CD1c-positive myeloid dendritic cell (primary cell): ENCODE measurements around the gene ABCB6.
"Not testable (repeated sequence)": the region's sequence is repeated elsewhere in the genome, so short reads cannot be mapped to it uniquely, and the experiment has no call there.

ENCODE experiments used
- DNase-seq: peaks from one replicate; pipeline ENCODE4 v3.0.0-alpha.2; 2016; ENCODE audit errors: extremely low spot score

ABCB6 gene

DNA sequence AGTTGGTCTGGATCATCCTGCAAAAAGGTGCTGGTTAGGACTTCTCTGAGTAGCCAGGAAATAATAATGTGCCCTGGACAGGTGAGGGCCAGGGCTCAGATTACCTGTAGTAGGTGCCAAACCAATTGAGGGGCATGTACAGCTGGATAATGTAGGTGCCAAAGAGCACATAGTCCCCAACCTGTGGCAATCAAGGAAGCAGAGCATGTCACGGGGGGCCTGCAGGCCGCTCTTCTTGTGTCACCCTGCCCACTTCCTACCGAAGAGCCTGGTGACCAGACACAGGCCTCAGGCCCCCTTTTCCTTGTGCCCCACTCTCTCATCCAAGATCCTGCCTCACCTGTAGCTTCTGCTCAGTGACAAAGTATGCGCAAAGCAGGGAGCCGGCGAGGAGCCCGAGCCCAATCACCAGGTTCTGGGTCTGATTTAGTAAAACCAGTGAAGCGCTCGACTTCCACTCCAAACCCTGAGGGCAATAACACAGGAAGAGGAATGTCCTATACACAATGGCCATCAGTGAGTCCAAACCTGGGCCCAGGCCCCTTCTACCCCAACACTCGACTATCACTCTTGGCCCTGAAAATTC is 5.2 kb downstream of the ABCB6 start:
- DNase-seq = no peak

- no peak for DNase-seq
Measured at GRCh38 chr2:219213026-219213415, 5.7 kb downstream of the ABCB6 start.

- no peak for DNase-seq
Measured at GRCh38 chr2:219210886-219211362, 7.8 kb downstream of the ABCB6 start.

DNA sequence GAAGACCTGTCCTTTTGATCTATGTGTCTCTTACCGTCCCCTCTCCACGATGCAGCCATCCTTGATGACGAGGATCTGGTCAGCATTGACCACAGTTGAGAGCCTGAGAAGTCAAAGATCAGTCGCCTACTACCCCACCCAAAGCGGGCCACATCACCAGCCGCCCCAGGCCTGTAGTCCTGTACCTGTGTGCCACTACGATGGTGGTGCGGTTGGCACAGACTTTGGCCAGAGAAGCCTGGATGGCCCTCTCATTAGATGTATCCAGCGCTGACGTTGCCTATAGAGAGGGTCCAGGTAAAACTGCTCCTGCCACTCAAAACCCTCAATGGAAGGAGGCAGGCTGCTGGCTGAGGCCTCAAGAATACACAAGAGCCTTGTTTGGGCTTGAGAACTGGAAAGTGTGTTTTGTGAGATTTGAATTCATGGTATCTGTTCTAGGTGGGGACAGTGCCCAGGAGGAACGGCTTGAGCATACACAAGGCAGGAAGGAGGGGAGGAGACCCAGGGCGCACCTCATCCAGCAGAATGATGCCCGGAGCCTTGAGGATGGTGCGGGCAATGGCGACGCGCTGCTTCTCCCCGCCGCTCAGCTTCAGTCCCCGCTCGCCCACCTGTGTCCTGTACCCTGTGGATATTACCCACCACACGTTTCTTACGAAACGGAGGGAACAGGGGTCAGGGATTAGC is 8.4 kb downstream of the ABCB6 start:
- no peak for DNase-seq

GRCh38 chr2:219209236-219210195 is 9.2 kb downstream of the ABCB6 start:
- DNase-seq = no peak

DNA sequence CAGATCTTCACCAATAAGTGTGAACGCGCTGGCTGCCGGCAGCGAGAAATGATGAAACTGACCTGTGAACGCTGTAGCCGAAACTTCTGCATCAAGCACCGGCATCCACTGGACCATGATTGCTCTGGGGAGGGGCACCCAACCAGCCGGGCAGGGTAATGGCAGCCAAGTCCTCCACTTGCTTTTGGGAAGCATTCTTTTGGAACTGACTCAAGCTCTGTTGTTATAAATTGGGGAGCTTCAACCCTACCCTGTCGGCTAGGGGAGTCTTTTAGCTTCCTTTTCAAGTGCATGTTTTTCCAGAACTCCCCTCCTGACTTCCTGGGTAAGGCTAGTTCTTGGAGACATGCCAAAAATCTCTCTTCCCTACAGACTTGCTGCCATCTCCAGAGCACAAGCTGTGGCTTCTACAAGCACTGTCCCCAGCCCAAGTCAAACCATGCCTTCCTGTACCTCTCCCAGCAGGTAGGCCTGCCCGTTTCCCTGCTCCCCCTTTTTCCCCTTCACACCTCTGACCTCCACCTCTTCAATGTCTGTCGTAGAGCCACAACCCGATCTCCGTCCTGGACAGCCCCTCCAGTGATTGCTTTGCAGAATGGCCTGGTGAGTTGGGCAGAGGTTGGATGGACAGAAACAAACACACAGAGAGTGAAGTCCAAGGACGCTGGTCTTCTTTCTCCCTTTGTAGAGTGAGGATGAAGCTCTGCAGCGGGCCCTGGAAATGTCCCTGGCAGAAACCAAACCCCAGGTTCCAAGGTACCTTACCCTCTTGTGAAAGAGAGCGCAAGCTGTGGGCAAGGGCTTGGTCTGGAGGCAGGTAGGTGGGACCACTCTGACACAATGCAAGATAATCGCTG is 10.6 kb downstream of the ABCB6 start:
- DNase-seq = no peak

DNA sequence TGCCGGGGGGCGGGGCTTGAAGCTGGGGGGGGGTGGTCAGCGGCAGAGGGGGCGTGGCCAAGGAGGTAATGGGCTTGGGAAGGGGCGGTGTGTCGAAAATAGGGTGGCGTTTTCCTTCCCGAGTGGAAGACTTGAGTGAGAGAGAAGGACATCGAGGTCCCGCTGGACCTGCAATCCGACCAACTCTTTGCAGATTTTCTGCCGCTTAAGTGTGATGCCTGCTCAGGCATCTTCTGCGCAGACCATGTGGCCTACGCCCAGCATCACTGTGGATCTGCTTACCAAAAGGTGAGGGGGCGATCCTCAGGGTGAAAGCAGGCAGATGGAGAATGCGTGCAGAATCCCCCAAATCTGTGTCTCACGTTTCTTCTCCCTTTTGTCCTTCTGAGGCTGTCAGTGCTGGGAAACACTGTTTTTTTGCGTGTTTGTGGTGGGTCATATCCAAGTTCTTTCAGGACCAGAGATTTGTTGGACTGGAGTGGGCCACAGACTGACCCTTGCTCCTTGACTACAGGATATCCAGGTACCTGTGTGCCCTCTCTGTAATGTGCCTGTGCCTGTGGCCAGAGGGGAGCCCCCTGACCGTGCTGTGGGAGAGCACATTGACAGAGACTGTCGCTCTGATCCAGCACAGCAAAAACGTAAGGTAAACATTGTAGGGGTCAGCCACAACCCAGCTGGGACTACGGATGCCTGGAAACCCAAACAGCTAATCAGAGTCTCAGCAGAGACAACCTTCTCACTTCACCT is 11.4 kb downstream of the ABCB6 start:
- DNase-seq = no peak

DNA sequence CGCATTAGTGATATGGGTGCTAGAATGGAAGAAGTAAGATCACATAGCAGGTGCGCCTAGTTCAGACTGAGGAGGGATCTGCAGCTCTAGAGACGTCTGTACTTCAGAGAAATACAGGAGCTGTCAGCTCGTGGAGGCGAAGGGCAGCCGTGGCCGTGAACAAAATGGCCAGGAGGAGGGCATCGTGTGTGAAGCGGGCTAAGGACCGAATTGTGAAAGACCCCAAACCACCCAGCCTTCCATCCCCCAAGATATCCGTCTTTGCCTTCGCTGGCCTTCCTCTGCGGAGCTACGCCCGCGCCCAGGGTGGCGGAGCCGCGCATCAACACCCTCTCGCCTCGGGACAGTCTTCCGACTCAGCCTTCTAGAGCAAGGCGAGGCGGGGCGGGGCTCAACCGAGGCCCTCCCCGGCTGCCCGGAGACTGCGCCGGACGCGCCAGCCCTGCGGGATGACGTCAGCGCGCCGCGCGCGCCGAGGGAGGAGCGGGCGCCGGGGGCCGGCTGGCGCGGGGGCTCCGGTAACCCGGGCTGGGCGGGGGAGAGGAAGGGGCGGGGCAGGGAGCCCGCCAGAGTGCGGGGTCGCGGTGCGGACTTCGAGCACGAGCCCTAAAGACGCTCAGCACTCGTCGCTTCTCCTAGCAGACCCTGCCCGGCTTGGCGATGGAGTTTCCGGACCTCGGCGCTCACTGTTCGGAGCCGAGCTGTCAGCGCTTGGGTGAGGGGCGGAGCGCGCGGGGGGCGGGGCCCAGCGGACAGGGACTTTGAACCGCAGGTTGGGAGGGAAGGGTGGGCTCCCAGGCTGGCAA is 12.2 kb downstream of the ABCB6 start, which contains the start of gene ZFAND2B:
Gene ZFAND2B (plus strand): TSS at position 455 of the 806 bp plus-strand sequence. CDS start 206 bp downstream, at position 661.
- peak; percentile 98 for DNase-seq

GRCh38 chr2:219205981-219206327 is 12.8 kb downstream of the ABCB6 start:
- DNase-seq = no peak

- DNase-seq = no peak
Measured at GRCh38 chr2:219205165-219205538, 13.6 kb downstream of the ABCB6 start.

- no peak for DNase-seq
Measured at GRCh38 chr2:219204425-219205164, 14.2 kb downstream of the ABCB6 start.

- DNase-seq = not testable (repeated sequence)
Measured at GRCh38 chr2:219201331-219201730, 17.4 kb downstream of the ABCB6 start.

DNA sequence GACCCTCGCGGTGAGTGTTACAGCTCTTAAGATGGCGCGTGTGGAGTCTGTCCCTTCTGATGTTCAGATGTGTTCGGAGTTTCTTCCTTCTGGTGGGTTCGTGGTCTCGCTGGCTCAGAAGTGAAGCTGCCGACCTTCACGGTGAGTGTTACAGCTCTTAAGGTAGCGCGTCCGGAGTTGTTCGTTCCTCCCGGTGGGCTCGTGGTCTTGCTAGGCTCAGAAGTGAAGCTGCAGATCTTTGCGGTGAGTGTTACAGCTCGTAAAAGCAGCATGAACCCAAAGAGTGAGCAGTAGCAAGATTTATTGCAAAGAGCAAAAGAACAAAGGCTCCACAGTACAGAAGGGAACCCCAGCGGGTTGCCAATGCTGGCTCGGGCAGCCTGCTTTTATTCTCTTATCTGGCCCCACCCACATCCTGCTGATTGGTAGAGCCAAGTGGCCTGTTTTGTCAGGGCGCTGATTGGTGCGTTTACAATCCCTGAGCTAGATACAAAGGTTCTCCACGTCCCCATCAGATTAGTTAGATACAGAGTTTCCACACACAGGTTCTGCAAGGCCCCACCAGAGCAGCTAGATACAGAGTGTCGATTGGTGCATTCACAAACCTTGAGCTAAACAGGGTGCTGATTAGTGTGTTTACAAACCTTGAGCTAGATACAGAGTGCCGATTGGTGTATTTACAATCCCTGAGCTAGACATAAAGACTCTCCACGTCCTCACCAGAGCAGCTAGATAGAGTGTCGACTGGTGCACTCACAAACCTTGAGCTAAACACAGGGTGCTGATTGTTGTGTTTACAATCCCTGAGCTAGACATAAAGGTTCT is 18.0 kb downstream of the ABCB6 start:
- not testable (repeated sequence) for DNase-seq

DNA sequence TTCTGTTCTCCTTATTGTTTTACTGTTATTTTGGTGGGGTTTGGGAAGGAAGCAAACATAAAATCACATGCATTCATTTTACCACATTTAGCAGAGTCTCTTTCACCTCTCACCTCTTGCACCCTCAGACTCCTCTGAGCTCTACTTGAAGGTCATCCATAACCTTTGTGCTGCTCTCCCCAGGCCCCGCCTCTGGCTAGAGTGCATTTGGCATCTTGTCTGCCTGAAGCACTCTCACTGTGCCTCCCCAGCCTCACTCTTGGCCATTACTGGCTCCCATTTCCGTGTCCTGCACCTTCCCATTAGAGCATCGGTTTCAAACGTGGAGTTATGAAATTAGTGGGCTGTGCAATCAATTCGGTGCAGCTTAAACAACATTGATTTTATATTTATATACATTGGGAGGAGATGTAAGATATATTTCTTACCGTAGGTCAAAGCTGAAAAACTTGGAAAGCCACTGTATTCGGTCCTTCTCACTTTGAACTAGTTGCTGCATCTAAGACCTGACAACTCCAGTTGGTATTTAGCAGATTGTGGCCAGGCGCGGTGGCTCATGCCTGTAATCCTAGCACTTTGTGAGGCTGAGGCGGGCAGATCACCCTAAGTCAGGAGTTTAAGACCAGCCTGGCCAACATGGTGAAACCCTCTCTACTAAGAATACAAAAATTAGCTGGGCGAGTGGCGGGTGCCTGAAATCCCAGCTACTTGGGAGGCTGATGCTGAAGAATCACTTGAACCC is 19.1 kb downstream of the ABCB6 start:
- DNase-seq = no peak

DNA sequence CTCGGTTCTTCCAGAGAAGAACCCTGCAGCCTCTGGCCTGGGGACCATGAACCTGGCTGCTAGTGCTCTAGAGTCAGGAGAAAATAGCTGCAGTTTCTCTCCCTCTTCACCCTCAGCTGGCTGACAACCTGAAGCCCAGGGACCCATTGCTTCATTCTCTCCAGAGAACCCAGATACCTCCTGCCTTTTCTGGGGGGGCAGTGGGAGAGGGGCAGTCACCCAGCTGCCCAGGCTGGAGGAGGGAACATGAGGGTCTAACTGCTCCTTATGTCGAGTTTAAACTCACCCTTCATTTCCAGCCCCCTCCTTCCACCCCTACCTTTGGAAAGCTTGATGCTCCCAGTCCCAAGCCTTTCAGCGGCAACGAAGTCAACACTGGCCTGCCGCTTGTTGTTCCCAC is 19.8 kb downstream of the ABCB6 start:
- no peak for DNase-seq

- no peak for DNase-seq
Measured at GRCh38 chr2:219197388-219197787, 21.4 kb downstream of the ABCB6 start.

- no peak for DNase-seq
Measured at GRCh38 chr2:219186754-219187456, 31.9 kb downstream of the ABCB6 start.
